Umbilical cord (tissue), 2 donors: ENCODE data around the gene ARMC6. TPM values are rescaled to one million over a fixed set of nuclear protein-coding genes. Genes with fewer than 3 reads are reported as not detected.

Experiments
- DNase-seq: peaks from one replicate; pipeline ENCODE4 v3.0.0-alpha.2; 2015; ENCODE audit warnings: low spot score
- total RNA-seq: library from RNA; depleted of rRNA; stranded (reverse); fragments of >200 nt; gene quantifications from one replicate; pipeline ENCODE4 v1.2.3, GENCODE V29; 2014; ENCODE audit warnings: low replicate concordance; ENCODE audit not compliant: insufficient read depth

ARMC6 gene
- total RNA-seq, 1 donor from 2014 or later, result 19.3 TPM

- DNase-seq, result no peak
Observed at GRCh38 chr19:19054315-19054938, 21.0 kb downstream of the ARMC6 start.

- no peak for DNase-seq
Observed at GRCh38 chr19:19054939-19055440, 21.6 kb downstream of the ARMC6 start.

GRCh38 chr19:19055701-19056100, 22.3 kb downstream of the ARMC6 start:
- DNase-seq, result no peak

GRCh38 chr19:19056636-19057275, 23.4 kb downstream of the ARMC6 start:
- no peak for DNase-seq

- DNase-seq, result no peak
Observed at GRCh38 chr19:19057317-19057716, 23.9 kb downstream of the ARMC6 start.

GRCh38 chr19:19057720-19058119, 24.3 kb downstream of the ARMC6 start:
- DNase-seq, result no peak

GRCh38 chr19:19059018-19059836, 25.8 kb downstream of the ARMC6 start:
- DNase-seq, result no peak

- no peak for DNase-seq
Observed at GRCh38 chr19:19059837-19060611, 26.6 kb downstream of the ARMC6 start.

GRCh38 chr19:19061506-19061905, 28.1 kb downstream of the ARMC6 start:
- no peak for DNase-seq

- no peak for DNase-seq
Observed at GRCh38 chr19:19062454-19063182, 29.2 kb downstream of the ARMC6 start.

GRCh38 chr19:19063183-19064097, 30.0 kb downstream of the ARMC6 start, which contains the start of gene SLC25A42:
TSS of gene SLC25A42 (plus strand) at chr19:19063994. CDS start at chr19:19096125, 32,131 bp downstream.
- DNase-seq, result peak; percentile 100

GRCh38 chr19:19064098-19064722, 30.8 kb downstream of the ARMC6 start:
- DNase-seq, result no peak

- peak; percentile 17 for DNase-seq
Observed at GRCh38 chr19:19064811-19065745, 31.7 kb downstream of the ARMC6 start.

GRCh38 chr19:19067276-19068072, 34.1 kb downstream of the ARMC6 start:
- no peak for DNase-seq

- DNase-seq, result no peak
Observed at GRCh38 chr19:19068659-19069654, 35.6 kb downstream of the ARMC6 start.

GRCh38 chr19:19071897-19072296, 38.5 kb downstream of the ARMC6 start:
- DNase-seq, result no peak
